ENCODE measurements around the gene ANKMY1. TPM values are rescaled to one million over a fixed set of nuclear protein-coding genes. Genes with fewer than 3 reads are reported as not detected.

Gene ANKMY1
- total RNA-seq, 1 donor from 2014 or later: 20.6 TPM

GRCh38 chr2:240478346-240479110 lies 79.3 kb downstream of the ANKMY1 start:
- no peak for DNase-seq (ENCODE audit: extremely low spot score in 2 of 2)
- intact Hi-C loops (cut with DNase I): no loop called here
- TF ChIP-seq POLR2A (IDR thresholded peaks at IDR 0.05) (no peak), POLR2AphosphoS5 (IDR thresholded peaks at IDR 0.05; ENCODE audit: insufficient read depth in 1 of 2, low read depth in 1 of 2) (no peak), CTCF (IDR thresholded peaks at IDR 0.05) (no peak)
- no peak overlapping the region for H3K4me3 ChIP-seq
- H3K9me3 ChIP-seq: peaks cover 5% of the 10 kb centered on the region
- H3K4me1 ChIP-seq: no peaks in the 10 kb centered on the region
- no peaks in the 10 kb centered on the region for H3K36me3 ChIP-seq
- no peaks in the 10 kb centered on the region for H3K27me3 ChIP-seq
- no peak overlapping the region for H3K27ac ChIP-seq

GRCh38 chr2:240477916-240478315 lies 79.9 kb downstream of the ANKMY1 start:
- intact Hi-C loops (cut with DNase I): no loop called here
- no peaks in the 10 kb centered on the region for H3K4me1 ChIP-seq
- H3K27me3 ChIP-seq: no peaks in the 10 kb centered on the region
- H3K27ac ChIP-seq: no peak overlapping the region
- peaks cover 5% of the 10 kb centered on the region for H3K9me3 ChIP-seq
- H3K4me3 ChIP-seq: no peak overlapping the region
- no peak for TF ChIP-seq CTCF (IDR thresholded peaks at IDR 0.05)
- TF ChIP-seq POLR2A (IDR thresholded peaks at IDR 0.05): no peak
- TF ChIP-seq POLR2AphosphoS5 (IDR thresholded peaks at IDR 0.05; ENCODE audit: insufficient read depth in 1 of 2, low read depth in 1 of 2): no peak
- DNase-seq (ENCODE audit: extremely low spot score in 2 of 2): no peak
- no peaks in the 10 kb centered on the region for H3K36me3 ChIP-seq

GRCh38 chr2:240473211-240473610 lies 84.6 kb downstream of the ANKMY1 start:
- no peaks in the 10 kb centered on the region for H3K27me3 ChIP-seq
- H3K9me3 ChIP-seq: peaks cover 5% of the 10 kb centered on the region
- no peak for DNase-seq (ENCODE audit: extremely low spot score in 2 of 2)
- H3K36me3 ChIP-seq: no peaks in the 10 kb centered on the region
- TF ChIP-seq CTCF (IDR thresholded peaks at IDR 0.05) (no peak), POLR2AphosphoS5 (IDR thresholded peaks at IDR 0.05; ENCODE audit: insufficient read depth in 1 of 2, low read depth in 1 of 2) (no peak), POLR2A (IDR thresholded peaks at IDR 0.05) (no peak)
- H3K4me3 ChIP-seq: no peak overlapping the region
- no peaks in the 10 kb centered on the region for H3K4me1 ChIP-seq
- no peak overlapping the region for H3K27ac ChIP-seq
- intact Hi-C loops (cut with DNase I): no loop called here

GRCh38 chr2:240472078-240472790 lies 85.6 kb downstream of the ANKMY1 start:
- H3K27ac ChIP-seq: no peak overlapping the region
- H3K27me3 ChIP-seq: no peaks in the 10 kb centered on the region
- H3K36me3 ChIP-seq: no peaks in the 10 kb centered on the region
- H3K9me3 ChIP-seq: peaks cover 5% of the 10 kb centered on the region
- peak in 1 of 2 donors; percentile 49 for DNase-seq (ENCODE audit: extremely low spot score in 2 of 2)
- no peak overlapping the region for H3K4me3 ChIP-seq
- intact Hi-C loops (cut with DNase I): no loop called here
- TF ChIP-seq CTCF (IDR thresholded peaks at IDR 0.05) (no peak), POLR2AphosphoS5 (IDR thresholded peaks at IDR 0.05; ENCODE audit: insufficient read depth in 1 of 2, low read depth in 1 of 2) (no peak), POLR2A (IDR thresholded peaks at IDR 0.05) (no peak)
- H3K4me1 ChIP-seq: no peaks in the 10 kb centered on the region

GRCh38 chr2:240469740-240470139 lies 88.0 kb downstream of the ANKMY1 start:
- H3K27me3 ChIP-seq: no peaks in the 10 kb centered on the region
- DNase-seq (ENCODE audit: extremely low spot score in 2 of 2): peak in 1 of 2 donors; percentile 58
- H3K36me3 ChIP-seq: peaks cover 0 to 8% of the 10 kb centered on the region in 2 donors
- H3K4me3 ChIP-seq: no peak overlapping the region
- no peak overlapping the region for H3K27ac ChIP-seq
- H3K9me3 ChIP-seq: peaks cover 5% of the 10 kb centered on the region
- TF ChIP-seq POLR2A (IDR thresholded peaks at IDR 0.05) (no peak), CTCF (IDR thresholded peaks at IDR 0.05) (no peak), POLR2AphosphoS5 (IDR thresholded peaks at IDR 0.05; ENCODE audit: insufficient read depth in 1 of 2, low read depth in 1 of 2) (no peak)
- H3K4me1 ChIP-seq: no peaks in the 10 kb centered on the region
- intact Hi-C loops (cut with DNase I): no loop called here

All from vagina (tissue), 2 donors.